ENCODE results near the gene GALNT2.

GALNT2 gene

DNA sequence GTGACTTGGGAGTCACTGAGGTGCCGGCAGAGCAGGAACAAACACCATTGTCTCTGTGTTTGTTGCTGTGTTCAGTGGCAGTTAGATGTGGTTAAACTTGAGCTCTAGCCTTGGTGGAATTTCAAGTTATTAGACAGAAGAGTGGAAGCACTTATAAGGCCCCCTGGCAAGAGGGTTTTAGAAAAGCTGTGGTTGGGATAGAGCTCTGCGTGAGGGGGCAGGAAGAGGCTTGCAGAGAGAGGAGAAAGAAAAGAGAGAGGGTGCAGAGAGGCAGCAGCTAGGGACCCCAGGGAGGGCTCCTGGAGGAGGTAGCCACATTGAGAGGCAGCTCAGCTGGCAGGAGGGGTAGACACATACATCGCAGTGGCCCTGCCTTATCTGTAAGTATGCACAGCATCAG lies 128.2 kb downstream of the GALNT2 start:
- no peak for DNase-seq

DNA sequence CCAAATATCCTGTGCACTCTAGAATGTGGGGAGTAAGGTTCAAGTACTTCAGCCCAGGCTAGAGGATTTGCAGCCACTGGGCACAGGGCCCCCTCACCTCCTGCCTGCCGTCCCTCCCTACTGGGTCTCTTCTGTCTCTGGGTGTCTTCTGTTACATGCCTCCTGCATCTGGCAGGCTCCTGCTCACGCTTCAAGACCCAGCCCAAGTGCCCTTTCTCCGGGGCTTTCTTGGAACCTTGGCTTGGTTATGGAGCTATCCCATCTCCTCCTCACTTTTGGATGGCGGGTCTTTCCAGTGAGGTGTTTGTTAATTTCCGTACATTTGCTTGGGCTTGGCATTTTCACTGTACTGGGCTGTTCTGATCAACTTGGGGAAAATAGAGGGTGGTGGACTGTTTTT lies 129.0 kb downstream of the GALNT2 start:
- DNase-seq: no peak

DNA sequence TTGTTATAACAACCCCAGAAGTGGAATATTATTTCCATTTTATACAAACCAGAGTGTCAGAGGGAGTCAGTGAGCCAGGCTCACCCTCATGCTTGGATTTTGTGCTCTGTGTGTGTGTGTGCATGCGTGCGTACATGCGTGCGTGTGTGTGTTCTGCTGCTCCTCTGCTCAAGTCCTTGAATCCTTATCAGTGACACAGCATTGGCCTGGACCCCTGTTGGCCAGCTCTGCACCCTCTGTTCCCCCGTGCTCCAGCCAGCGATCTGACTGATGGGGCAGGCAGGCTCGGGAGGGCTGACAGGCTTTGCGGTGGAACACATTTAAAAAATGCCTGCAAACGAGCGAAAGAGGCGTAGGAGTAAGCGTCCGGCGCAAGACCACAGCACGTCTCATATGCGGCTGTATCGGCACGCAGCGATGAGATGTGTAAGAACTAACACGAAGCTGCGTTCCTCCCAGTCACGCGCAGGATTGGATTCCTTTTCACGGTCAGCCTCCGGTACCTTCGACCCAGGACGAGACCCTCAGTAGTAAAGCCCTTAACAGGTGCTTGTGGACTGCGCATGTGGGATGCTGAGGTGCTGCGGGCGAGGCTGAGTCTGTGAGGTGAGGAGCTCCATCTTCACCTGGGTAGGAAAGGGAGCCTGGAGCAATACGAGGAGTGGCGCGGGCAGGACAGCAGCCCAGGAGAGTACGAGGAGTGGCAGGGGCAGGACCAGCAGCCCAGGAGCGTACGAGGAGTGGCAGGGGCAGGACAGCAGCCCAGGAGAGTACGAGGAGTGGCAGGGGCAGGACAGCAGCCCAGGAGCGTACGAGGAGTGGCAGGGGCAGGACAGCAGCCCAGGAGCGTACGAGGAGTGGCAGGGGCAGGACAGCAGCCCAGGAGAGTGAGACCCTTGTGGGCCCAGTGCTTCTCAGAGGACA lies 130.9 kb downstream of the GALNT2 start:
- no peak for DNase-seq

DNA sequence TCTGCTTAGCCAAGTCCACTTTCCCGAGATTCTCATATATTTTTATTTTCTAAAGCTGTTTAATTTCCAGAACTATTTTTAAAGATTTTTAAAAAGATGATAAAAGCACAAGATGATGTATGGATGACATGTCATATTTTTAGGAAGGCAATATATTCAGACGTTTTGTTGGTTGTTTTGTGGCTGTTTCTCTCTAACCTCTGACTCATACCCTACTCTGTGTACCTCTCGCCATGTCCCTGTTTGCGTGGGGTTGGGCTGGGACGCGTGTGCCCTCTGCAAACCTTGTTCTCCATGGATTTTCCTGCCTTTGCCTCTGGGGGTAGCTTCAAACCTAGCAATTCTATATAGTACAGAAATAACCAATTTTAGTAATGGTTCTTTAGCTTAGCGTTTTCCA lies 132.0 kb downstream of the GALNT2 start:
- no peak for DNase-seq

DNA sequence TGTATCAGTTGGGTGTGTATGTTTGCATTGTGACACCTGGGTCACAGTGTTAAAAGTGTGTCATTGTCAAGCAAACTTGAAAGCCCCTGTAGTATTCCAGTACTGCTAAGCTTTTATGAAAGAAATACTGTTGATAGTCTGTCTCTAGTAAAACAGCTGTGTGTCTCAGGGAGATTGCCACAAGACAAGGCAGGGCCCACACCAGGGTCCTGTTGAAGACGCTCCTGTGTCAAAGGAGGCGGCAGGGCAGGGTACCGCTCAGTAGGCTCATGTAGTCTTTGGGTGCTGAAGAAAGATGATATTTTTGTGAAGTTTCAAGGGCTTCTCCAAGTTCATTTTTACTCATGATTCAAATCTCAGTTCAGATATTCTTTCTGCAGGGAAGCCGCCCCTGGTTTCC lies 132.5 kb downstream of the GALNT2 start:
- DNase-seq: no peak

DNA sequence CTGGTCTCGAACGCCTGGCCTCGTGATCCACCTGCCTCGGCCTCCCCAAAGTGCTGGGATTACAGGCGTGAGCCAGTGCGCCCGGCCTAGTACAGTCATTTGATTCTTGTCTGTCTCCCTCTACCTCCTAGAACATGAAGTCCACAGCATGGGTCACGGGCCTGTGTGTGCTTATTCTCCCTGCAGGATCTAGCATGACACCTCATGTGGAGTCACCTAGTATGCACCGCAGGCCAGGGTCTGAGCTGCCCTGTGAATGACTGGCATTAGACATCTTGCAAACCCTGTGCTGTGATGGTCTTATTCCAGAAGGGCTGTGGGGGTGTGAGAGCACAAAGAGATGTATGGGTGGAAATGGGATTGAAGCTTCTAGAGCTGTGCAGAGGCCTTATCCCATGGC lies 133.2 kb downstream of the GALNT2 start:
- DNase-seq: no peak

DNA sequence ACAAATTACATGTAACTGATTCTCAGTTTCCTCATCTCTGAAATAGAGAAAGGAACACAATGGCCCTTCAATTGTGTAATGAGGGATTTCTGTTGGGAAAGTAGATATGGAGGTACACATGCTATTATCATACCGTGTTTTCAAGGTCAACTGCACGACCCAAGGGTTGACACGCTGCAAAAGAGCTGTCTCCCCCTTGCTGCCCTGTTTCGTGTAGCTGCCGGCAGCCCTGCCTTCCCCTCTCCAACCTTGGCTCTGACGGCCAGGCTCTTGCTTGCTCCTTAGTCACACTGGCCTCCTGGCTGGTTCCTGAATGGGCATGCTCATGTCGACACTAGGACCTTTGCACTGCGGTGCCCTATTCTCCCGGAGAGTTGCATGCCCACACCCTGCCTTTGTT lies 134.4 kb downstream of the GALNT2 start:
- DNase-seq: no peak

DNA sequence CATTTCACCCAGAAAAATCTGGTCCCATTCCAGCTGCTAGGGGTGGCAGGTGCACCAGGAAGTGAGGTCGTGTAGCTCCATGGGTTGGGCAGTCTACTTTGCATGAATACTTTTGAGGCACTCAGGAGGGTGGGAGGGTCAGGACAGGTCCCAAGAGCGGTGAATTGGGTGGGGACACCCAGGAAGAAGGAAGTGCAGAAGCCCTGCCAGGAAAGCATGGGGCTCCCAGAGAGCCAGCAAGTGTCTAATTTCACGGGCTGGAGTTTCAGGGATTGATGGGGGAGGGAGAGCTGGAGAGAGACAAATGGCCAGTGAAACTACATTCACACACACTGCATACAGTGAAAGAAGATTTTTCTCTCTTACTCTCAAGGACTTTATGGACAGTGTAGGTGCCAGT lies 137.8 kb downstream of the GALNT2 start:
- DNase-seq: no peak

DNA sequence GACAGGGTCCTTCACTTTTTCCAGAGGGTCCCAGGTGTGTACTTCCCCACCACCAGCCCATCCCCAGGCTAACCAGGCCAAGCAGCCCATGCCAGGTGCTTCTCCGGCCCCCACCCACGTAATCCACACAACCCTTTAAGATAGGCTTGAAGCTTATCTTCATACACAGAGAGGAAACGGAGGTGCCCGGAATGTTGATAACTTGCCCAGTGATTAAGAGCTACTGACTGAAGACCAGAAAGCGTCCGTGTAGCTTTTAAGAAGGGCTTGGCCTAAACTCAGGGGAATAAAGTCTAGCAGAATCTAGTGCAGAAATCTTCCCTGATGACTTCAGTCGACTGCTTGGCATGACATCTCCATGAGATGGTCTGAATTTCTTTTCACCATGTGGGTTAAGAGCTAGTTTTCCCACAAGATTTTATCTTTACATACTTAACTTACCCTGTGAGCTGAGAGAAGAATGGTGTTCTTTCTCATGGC lies 138.7 kb downstream of the GALNT2 start:
- DNase-seq: no peak

DNA sequence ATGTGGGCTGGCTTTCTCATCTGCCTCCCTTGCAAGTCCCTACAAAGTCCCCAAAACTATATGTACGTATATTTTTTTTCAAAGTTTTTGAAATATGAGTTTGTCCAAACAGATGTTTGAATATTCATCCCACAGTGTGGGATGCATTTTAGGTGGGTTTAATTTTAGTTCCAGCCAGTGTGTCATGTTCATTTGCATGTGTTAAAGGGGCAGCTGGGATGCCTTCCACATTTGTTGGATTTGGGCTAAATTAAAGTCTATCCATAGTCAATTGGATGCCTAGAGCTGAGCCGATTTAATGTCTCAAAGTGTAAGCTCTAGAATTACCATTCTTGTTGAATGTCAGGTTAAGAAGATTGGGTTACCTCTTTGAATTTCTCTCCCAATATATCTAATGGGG lies 139.2 kb downstream of the GALNT2 start:
- no peak for DNase-seq

DNA sequence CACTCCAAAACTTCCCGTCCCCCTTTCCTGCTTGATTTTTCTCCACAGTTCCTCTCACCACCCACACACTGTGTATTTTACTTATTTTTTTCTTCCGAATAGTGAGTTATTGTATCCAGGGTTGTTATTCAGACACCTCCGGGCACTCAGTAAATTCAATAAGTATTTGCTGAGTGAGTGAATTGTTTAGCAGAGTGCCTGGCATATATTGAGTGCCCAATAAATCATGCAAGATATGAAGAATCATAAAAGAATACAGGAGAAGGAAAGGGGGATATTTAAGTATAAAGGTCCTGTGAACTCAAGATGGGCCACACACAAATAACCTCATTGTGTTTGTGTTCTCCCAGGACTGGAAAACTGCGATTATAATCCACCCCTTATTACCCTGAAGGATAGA lies 139.9 kb downstream of the GALNT2 start:
- DNase-seq: no peak

DNA sequence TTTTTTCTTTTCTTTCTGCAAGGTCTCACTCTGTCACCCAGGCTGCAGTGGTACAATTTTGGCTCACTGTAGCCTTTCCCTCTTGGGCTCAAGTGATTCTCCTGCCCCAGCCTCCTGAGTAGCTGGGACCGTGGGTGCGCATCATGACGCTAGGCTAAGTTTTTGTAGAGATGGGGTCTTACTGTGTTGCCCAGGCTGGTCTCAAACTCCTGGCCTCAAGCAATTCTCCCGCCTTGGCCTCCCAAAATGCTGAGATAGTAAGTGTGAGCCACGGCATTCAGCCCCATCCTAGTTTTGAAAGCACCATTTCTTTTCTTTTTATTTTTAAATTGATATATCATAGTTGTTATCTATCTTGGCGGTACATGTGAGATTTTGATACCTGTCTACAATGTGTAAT lies 140.6 kb downstream of the GALNT2 start:
- no peak for DNase-seq

DNA sequence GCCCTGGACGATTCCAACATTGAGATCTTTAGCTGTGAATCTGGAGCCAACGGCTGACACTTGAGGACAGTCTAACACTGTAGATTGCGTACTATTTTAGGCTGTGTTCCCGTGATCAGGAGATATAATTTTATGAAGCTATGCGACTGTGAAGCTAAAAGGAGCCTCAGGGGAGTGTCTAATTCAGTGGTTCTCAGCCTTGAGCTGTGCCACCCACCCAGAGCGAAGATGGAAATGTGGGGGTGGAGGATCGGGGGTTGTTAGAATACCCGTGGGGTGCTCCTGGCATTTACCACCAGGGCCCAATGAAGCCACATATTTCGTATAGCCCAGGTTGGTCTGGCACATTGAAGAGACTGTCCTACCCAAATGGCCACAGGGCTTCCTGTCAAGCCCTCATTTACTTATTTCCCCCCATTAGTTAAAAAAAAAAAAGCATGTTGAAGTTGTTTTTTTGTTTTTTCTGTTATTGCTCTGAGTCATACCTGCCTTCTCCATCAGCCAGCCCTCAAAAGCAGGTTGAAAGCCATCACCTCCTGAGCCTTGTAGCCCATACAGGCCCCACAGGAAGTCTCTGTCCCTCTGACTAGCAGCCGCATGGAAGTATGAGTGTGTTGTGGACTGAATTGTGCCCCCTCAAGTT lies 141.7 kb downstream of the GALNT2 start:
- no peak for DNase-seq

DNA sequence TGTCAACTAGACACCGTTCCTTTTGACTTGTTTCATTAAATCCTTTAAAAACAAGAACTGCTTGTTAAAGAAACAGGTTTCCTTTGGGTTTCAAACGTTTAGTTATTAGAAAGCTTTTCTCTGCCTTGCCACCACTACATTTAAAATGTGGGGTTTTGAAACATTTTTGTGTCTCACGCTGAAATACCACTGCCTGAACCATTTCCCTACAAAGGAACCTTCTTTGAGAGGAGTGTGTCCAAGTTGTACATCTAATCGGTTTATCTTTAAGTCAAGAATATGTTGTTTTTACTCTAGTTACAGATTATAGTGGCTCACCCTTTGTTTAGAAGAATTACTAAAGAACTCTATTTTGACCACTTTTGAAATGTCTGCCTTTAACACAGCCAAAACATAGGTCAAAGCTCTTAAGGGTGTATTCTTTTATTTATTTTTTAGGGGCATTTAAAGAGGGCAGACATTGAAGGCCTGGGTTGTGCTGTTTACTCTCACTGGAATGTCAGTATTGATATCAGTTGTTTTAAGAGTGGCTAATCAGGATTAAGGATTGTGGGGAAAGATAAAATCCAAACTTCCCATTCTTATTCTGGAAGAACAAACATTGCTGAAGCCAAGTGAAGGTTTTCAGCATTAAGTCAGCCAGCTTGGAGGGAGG lies 143.4 kb downstream of the GALNT2 start:
- no peak for DNase-seq

DNA sequence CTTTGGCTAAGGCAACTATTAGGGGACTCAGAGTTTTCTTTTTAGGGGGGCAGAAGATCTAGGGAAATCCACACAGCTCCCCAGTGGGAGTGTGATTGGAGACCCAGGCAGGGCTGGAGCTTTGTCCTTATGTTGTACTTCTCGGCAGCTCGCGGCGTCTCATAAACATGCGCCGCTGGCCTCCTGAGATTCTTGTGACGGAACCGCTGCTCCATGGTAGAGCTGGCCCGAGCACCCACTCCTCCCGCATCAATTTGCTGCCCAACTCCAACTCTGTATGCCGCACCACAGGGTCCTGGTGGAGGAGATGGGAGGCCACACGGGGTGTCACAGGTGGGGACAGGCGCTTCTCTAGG lies 143.9 kb downstream of the GALNT2 start:
- DNase-seq: no peak

DNA sequence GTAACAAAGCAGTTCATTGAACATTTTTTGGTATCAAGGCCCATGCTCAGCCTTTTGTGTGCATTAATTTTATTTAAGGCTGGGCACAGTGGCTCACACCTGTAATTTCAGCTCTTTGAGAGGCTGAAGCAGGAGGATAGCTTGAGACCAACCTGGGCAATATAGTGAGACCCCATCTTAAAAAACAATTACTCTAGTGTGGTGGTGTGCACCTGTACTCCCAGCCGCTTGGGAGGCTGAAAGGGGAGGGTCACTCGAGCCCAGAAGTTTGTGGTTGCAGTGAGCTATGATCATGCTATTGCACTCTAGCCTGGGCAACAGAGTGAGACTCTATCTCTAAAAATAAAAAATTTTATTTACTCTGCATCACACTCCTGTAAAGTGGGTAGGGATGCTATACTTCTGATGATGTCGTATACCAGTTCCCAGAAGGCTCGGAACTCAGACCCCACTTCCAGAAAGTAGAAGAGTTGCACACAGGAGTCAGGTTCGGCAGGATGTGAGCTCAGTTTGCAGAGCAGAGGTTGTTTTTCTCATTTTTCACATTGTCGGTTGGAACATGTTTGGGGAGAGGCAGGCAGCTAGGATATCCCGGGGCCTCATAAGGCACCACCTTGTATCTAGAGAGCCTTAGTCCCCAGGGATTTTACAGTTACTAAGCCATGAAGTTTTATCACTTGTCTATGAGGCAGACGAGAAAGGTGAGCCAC lies 144.6 kb downstream of the GALNT2 start:
- DNase-seq: no peak

DNA sequence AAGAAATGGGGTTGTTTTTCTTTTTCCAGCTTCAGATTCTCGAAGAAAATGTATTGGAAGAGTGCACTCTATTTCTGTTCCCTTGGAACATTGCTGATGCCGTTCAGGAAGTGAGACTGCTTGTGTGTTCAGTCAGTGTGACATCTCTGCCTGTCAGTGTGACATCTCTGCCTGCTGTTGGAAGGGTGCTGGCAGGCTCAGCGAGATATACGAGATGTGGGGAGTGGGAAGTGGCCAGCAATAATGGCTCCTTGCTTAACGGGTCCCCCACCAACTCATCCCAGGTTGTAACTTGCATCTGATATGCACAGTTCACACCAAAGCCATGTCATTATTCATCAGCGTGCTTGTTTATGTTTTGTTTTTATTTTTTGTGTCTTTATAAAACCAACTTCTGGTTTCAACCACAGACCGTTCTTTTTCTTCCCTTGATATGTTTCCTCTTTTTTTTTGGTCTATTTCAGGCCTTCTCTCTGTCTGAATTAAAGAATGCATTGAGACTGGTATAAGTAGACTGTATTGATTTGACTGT lies 145.4 kb downstream of the GALNT2 start:
- no peak for DNase-seq

DNA sequence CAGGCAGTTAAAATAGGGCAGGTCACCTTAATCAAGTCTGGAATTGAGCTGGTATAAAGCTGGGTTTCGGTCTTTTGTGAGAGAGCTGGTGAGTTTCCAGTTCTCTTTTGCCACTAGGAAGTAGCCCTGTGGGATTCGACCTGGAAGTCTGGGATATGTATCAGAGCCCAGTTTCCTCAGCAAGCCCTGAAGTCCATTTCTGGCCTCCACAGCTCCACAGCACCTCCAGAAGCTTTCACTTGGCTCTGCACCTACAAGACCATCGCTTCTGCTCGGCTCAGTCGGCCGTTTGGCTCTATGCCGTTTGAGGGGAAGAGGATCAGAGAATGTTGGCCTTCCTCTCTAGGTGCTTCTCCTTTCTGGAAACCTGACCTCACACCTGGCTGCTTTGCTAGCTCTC lies 148.0 kb downstream of the GALNT2 start:
- DNase-seq: no peak

DNA sequence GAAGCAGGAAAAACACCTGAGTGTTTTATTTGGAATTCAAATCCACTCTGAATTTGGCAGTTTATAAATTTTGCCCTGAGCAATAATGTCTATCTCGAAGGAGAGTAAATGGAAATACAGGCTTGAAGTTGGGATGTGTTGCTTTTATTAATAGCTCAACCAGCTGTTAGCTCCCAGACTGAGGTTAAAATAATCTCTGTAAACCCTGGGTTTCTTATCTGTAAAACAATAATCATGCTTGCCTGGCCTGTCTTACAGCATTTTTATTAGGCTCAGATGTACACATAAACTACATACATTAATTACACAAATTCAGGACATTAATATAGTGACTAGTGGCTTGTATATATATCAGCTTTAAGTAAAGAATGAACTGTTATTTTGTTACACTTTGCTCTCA lies 148.5 kb downstream of the GALNT2 start:
- DNase-seq: no peak

DNA sequence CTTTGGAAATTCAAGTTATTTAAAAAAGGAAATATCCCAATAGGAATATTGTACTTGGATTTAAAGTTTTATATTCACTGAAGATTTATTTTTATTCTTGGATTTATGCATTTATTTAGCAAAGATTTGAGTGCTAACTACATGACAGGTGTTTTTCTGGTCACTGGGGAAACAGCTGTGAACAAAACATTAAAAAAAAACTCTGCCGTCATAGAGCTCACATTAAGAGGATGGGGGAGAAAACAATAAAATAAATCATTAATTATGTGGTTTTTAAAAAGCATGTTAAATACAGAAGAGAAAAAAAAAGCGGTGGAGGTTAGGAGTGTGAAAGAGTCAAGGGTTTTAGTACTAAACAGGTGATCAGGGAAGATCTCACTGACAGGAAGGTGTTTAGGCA lies 149.9 kb downstream of the GALNT2 start:
- peak; percentile 13 for DNase-seq

DNA sequence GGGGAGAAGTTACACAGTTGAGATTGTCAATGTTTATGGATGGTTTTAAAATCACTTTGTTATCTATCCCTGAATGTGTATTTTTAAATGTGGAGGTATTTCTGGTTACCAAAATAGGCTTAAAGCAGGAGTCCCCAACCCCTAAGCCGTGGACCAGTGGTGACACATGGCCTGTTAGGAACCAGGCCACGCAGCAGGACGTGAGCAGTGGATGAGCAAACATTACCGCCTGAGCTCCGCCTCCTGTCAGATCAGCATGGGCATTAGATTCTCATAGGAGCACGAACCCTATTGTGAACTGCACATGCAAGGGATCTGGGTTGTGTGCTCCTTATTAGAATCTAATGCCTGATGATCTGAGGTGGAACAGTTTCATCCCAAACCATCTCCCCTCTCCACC lies 151.6 kb downstream of the GALNT2 start:
- no peak for DNase-seq

DNA sequence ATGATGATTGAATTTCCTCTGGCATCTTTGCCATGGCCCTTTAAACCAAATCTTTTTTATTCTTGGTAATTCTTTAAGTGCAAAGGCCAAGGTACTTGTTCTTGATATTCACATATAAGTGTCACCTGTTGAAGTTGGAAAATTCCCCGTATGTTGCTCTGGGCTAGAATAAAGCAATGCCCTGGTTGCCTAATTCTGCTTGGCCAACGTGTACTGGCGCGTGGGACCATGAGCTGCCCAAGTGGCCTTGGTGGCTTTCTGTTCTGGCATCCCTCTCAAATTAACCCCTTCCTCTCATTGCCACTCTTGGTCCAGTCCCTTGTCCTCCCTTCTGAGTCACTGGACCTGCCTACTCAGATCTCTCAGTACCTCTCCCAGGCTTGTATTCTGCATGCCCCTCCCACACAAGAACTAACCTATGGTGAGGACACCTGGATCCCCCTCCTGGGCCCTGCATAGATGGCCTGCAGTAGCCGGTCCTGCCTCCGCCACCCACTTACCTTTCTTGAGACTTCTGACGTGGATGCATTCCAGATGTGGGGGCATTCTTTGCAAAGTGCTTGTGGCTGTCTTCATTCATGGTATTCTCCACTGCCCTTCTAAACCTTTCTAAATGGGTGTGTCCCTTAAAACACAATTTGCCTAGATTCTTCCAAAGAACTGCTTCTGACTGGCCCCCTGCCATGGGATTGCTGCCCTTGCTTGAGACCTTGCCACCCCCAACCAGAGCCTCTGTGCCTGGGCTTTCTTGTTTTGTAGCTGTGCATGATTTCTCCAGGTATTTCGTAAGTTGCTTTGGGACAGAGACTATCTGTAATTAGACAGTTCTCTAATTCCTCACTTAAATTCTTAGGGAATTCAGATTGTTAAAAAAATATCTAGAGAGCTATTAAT lies 152.4 kb downstream of the GALNT2 start:
- no peak for DNase-seq

All from NCI-H1105 treated with DMSO at 0.1 percent for 48 hours (cell line).